ENCODE measurements around the gene ZNF646. TPM values are rescaled to one million over a fixed set of nuclear protein-coding genes. Genes with fewer than 3 reads are reported as not detected.

ZNF646 gene
- total and polyA plus RNA-seq, 2 of the 13 experiments (the other 11 are each of a cell fraction or from before 2014, with no cell fraction given), result 3.4 to 10.9 TPM

GRCh38 chr16:31038993-31039392 lies 35.2 kb upstream of the ZNF646 start:
- no peak overlapping the region for H2AFZ ChIP-seq (ENCODE audit: low read length)
- H3K9me3 ChIP-seq (ENCODE audit: low read length), result no peaks in the 10 kb centered on the region
- H3K4me1 ChIP-seq (ENCODE audit: insufficient read depth, low read length), result peaks cover 19% of the 10 kb centered on the region
- WGBS (ENCODE audit: low lambda C conversion rate), result 100% methylated on average over 2 of the region's 2 CpGs
- intact Hi-C loops (cut with micrococcal nuclease; ENCODE audit: unreplicated experiment), result no loop called here
- DNase-seq (ENCODE audit: low spot score) (no peak), FAIRE-seq (no peak), ATAC-seq (no peak)
- H3K9ac ChIP-seq (ENCODE audit: insufficient read depth, low read depth, low read length), result no peak overlapping the region
- peaks cover 4% of the 10 kb centered on the region; the same call in 1 of the 2 replicates for H4K20me1 ChIP-seq (ENCODE audit: insufficient read depth, low read length)
- H3K27ac ChIP-seq (ENCODE audit: extremely low read length, insufficient read depth, low read length), result no peak overlapping the region
- peaks cover 3% of the 10 kb centered on the region for H3K79me2 ChIP-seq (ENCODE audit: insufficient read depth, low read length)
- no peaks in the 10 kb centered on the region; a peak in 1 of 5 replicates for H3K27me3 ChIP-seq (ENCODE audit: control insufficient read depth in 1 of 2, insufficient read depth in 2 of 2, low read length in 2 of 2)
- ChIA-PET POLR2A (no interaction called here), CTCF (ENCODE audit: low intra/inter-chr PET ratio, low total read pairs) (no interaction called here)
- in situ Hi-C loops (cut with HindIII; ENCODE audit: extremely low pct_ligation_motif_present, low pct_unique_long_range_greater_than_20kb), result no loop called here
- no peak for TF ChIP-seq HMGXB3 (CRISPR knock-in tag; IDR thresholded peaks at IDR 0.05; ENCODE audit: borderline replicate concordance)
- no peak for TF ChIP-seq ZNF619 (CRISPR knock-in tag; IDR thresholded peaks at IDR 0.05)
- TF ChIP-seq ZNF740 (CRISPR knock-in tag; IDR thresholded peaks at IDR 0.05), result no peak
- no peak for TF ChIP-seq ZNF451 (CRISPR knock-in tag; IDR thresholded peaks at IDR 0.05)
- no peak for TF ChIP-seq SP5 (CRISPR knock-in tag; IDR thresholded peaks at IDR 0.05; ENCODE audit: borderline replicate concordance, low read depth)
- no peak for TF ChIP-seq ZNF614 (CRISPR knock-in tag; IDR thresholded peaks at IDR 0.05; ENCODE audit: borderline replicate concordance)
- TF ChIP-seq ZBTB7A (CRISPR knock-in tag; IDR thresholded peaks at IDR 0.05), result no peak
- no peak for TF ChIP-seq SATB2 (CRISPR knock-in tag; IDR thresholded peaks at IDR 0.05)
- TF ChIP-seq JUN (CRISPR knock-in tag; IDR thresholded peaks at IDR 0.05), result no peak
- TF ChIP-seq TEAD2 (CRISPR knock-in tag; IDR thresholded peaks at IDR 0.05), result no peak
- no peak for TF ChIP-seq JDP2 (CRISPR knock-in tag; IDR thresholded peaks at IDR 0.05; ENCODE audit: borderline replicate concordance)
- no peak for TF ChIP-seq SMAD1 (CRISPR knock-in tag; IDR thresholded peaks at IDR 0.05; ENCODE audit: borderline replicate concordance, low read depth)
- TF ChIP-seq SIX4 (CRISPR knock-in tag; IDR thresholded peaks at IDR 0.05), result no peak
- TF ChIP-seq ZNF251 (CRISPR knock-in tag; IDR thresholded peaks at IDR 0.05), result no peak
- no peak for TF ChIP-seq RFX1 (IDR thresholded peaks at IDR 0.05)
- TF ChIP-seq ZNF776 (CRISPR knock-in tag; IDR thresholded peaks at IDR 0.05), result no peak
- TF ChIP-seq ZNF678 (CRISPR knock-in tag; IDR thresholded peaks at IDR 0.05), result no peak
- no peak for TF ChIP-seq RCOR2 (CRISPR knock-in tag; IDR thresholded peaks at IDR 0.05)
- peaks cover 0 to 20% of the 10 kb centered on the region in 2 experiments; a peak in 4 of 5 replicates for H3K36me3 ChIP-seq (replicated peaks in 1 of 2; ENCODE audit: control insufficient read depth in 1 of 2, insufficient read depth in 2 of 2, low read length in 2 of 2)
- no peak overlapping the region for H3K4me3 ChIP-seq (replicated peaks in 1 of 3; ENCODE audit: insufficient read depth in 1 of 3, low read depth in 2 of 3, low read length in 3 of 3)
- H3K4me2 ChIP-seq (ENCODE audit: low read depth, low read length), result no peak overlapping the region
- BruUV-seq (replicated peaks), result no TSS peak
